HepG2 (cell line): Measurements from ENCODE around the gene CACNA1D. TPM values are rescaled to one million over a fixed set of nuclear protein-coding genes. Genes with fewer than 3 reads are reported as not detected.

Experiments
- ATAC-seq: fragments of 200-7000 bp; cut with Tn5 transposase; 3 replicates; pipeline ENCODE4 v1.9.1; 2020; ENCODE audit warnings: mild to moderate bottlenecking, moderate library complexity
- BruUV-seq: library from RNA; stranded (reverse); fragments of 400-500 nt; replicated peaks from 2 replicates; lab custom pipeline; 2021; lab: Mats Ljungman, UMichigan
- CTCF ChIA-PET: fragments of 300-600 bp; formaldehyde crosslinking; extraction: SDS; loops from one replicate; lab custom pipeline; 2021; ENCODE audit warnings: low total read pairs, inconsistent platforms, low intra/inter-chr PET ratio; lab: Yijun Ruan, JAX
- POLR2A ChIA-PET: fragments of 350-600 bp; sonication (Branson Sonifier 250); formaldehyde crosslinking; loops from one replicate; lab custom pipeline; 2020; ENCODE audit warnings: antibody characterized with exemption, inconsistent platforms; lab: Yijun Ruan, JAX
- DNase-seq: peaks from one replicate; pipeline ENCODE4 v3.0.0-alpha.2; 2015; ENCODE audit warnings: low spot score
- FAIRE-seq: peaks from 3 replicates; lab custom pipeline; 2011; peaks lifted over from hg19 to GRCh38; lab: Jason Lieb, UNC
- H2AFZ ChIP-seq: one replicate; pipeline ENCODE4 v1.6.1; 2011; ENCODE audit warnings: low read length, inconsistent platforms
- H3K27ac ChIP-seq: fragments of 300-600 bp; 3 replicates; pipeline ENCODE4 v1.8.0; 2011; ENCODE audit warnings: mixed run types, mild to moderate bottlenecking, mixed read lengths, low read length, inconsistent platforms; ENCODE audit not compliant: insufficient read depth; ENCODE audit errors: extremely low read length
- H3K27me3 ChIP-seq, 2 experiments: fragments of 200-600 bp in 1 of 2; 2 replicates in 1 of 2; 3 replicates in 1 of 2; pipeline versions ENCODE4 v1.6.0 to v1.8.0; 2011; ENCODE audit warnings: low read length in 2 of 2, mild to moderate bottlenecking in 2 of 2, moderate library complexity in 2 of 2, inconsistent platforms in 1 of 2; ENCODE audit not compliant: insufficient read depth in 2 of 2, control insufficient read depth in 1 of 2
- H3K36me3 ChIP-seq, 2 experiments: fragments of 200-600 bp in 1 of 2; replicated peaks in 1 of 2; 2 replicates in 1 of 2; 3 replicates in 1 of 2; pipeline versions ENCODE4 v1.5.1 to v1.8.0; 2011; ENCODE audit warnings: low read length in 2 of 2, inconsistent platforms in 1 of 2; ENCODE audit not compliant: insufficient read depth in 2 of 2, control insufficient read depth in 1 of 2
- H3K4me1 ChIP-seq: 2 replicates; pipeline ENCODE4 v1.5.1; 2012; ENCODE audit warnings: low read length, inconsistent platforms; ENCODE audit not compliant: insufficient read depth
- H3K4me2 ChIP-seq: 2 replicates; pipeline ENCODE4 v1.6.0; 2011; ENCODE audit warnings: low read depth, low read length, inconsistent platforms
- H3K4me3 ChIP-seq, 3 experiments: fragments of 200-600 bp in 1 of 3; sonication (generic), shearing (Covaris generic) in 1 of 3; replicated peaks in 1 of 3; 2 replicates each; pipeline ENCODE4 v1.5.1; 2011 to 2016; ENCODE audit warnings: low read length in 3 of 3, inconsistent platforms in 2 of 3, low read depth in 2 of 3, mild to moderate bottlenecking in 2 of 3, control low read depth in 1 of 3, mixed read lengths in 1 of 3; ENCODE audit not compliant: insufficient read depth in 1 of 3
- H3K79me2 ChIP-seq: one replicate; pipeline ENCODE4 v1.6.1; 2011; ENCODE audit warnings: low read length, inconsistent platforms; ENCODE audit not compliant: insufficient read depth
- H3K9ac ChIP-seq: 2 replicates; pipeline ENCODE4 v1.6.0; 2011; ENCODE audit warnings: mild to moderate bottlenecking, low read depth, low read length, inconsistent platforms; ENCODE audit not compliant: insufficient read depth
- H3K9me3 ChIP-seq: 2 replicates; pipeline ENCODE4 v1.5.1; 2012; ENCODE audit warnings: mild to moderate bottlenecking, low read length
- H4K20me1 ChIP-seq: 2 replicates; pipeline ENCODE4 v1.6.0; 2011; ENCODE audit warnings: inconsistent platforms, mild to moderate bottlenecking, low read length, moderate library complexity; ENCODE audit not compliant: insufficient read depth
- CENPBD1 ChIP-seq: sonication (generic); formaldehyde crosslinking; IDR thresholded peaks from 2 replicates; pipeline ENCODE4 v1.8.0; 2022; ENCODE audit warnings: missing genetic modification reagents, low read depth, mild to moderate bottlenecking, borderline replicate concordance
- HMGA1 ChIP-seq: sonication (generic); formaldehyde crosslinking; conservative IDR thresholded peaks from 2 replicates; pipeline ENCODE4 v1.4.0; 2020; ENCODE audit warnings: missing genetic modification reagents
- NFE2 ChIP-seq: sonication (generic); formaldehyde crosslinking; IDR thresholded peaks from 2 replicates; pipeline ENCODE4 v1.4.0; 2020; ENCODE audit warnings: missing genetic modification reagents
- NFYC ChIP-seq: IDR thresholded peaks from 2 replicates; pipeline ENCODE4 v1.6.1; 2016; ENCODE audit warnings: missing genetic modification reagents, missing compliant biosample characterization
- RBAK ChIP-seq: sonication (generic); formaldehyde crosslinking; IDR thresholded peaks from 2 replicates; pipeline ENCODE4 v1.5.1; 2020; ENCODE audit warnings: mild to moderate bottlenecking, missing genetic modification reagents
- RBM39 ChIP-seq: fragments of 200-400 bp; formaldehyde crosslinking; IDR thresholded peaks from one replicate; pipeline ENCODE4 v1.6.1; 2018; ENCODE audit warnings: antibody characterized with exemption, mild to moderate bottlenecking, low read depth, low read length; ENCODE audit not compliant: poor library complexity, severe bottlenecking
- THRA ChIP-seq: sonication (generic); formaldehyde crosslinking; IDR thresholded peaks from 2 replicates; pipeline ENCODE4 v1.4.0; 2020; ENCODE audit warnings: missing genetic modification reagents, borderline replicate concordance
- U2AF1 ChIP-seq: fragments of 200-400 bp; formaldehyde crosslinking; optimal IDR thresholded peaks from 2 replicates; pipeline ENCODE3; 2017; ENCODE audit warnings: mild to moderate bottlenecking, low read depth, low read length
- ZBTB8A ChIP-seq: sonication (generic); formaldehyde crosslinking; IDR thresholded peaks from 2 replicates; pipeline ENCODE4 v1.4.0; 2020; ENCODE audit warnings: mild to moderate bottlenecking, low read depth, missing genetic modification reagents, borderline replicate concordance
- ZMYM2 ChIP-seq: sonication (generic); formaldehyde crosslinking; IDR thresholded peaks from 2 replicates; pipeline ENCODE4 v1.8.0; 2022; ENCODE audit warnings: mild to moderate bottlenecking, missing genetic modification reagents
- ZNF354B ChIP-seq: sonication (generic); formaldehyde crosslinking; IDR thresholded peaks from 2 replicates; pipeline ENCODE4 v1.8.0; 2022; ENCODE audit warnings: mild to moderate bottlenecking, missing genetic modification reagents
- ZNF382 ChIP-seq: sonication (generic); formaldehyde crosslinking; IDR thresholded peaks from 2 replicates; pipeline ENCODE4 v1.5.0; 2020; ENCODE audit warnings: missing genetic modification reagents, mild to moderate bottlenecking, borderline replicate concordance
- ZNF558 ChIP-seq: sonication (generic); formaldehyde crosslinking; IDR thresholded peaks from 2 replicates; pipeline ENCODE4 v1.9.0; 2022; ENCODE audit warnings: mild to moderate bottlenecking, missing genetic modification reagents, borderline replicate concordance
- ZNF589 ChIP-seq: sonication (generic); formaldehyde crosslinking; conservative IDR thresholded peaks from 2 replicates; pipeline ENCODE4 v1.8.0; 2022; ENCODE audit warnings: mild to moderate bottlenecking, moderate library complexity, missing genetic modification reagents
- ZNF710 ChIP-seq: sonication (generic); formaldehyde crosslinking; IDR thresholded peaks from 2 replicates; pipeline ENCODE4 v1.5.0; 2020; ENCODE audit warnings: mild to moderate bottlenecking, missing genetic modification reagents, borderline replicate concordance
- ZNF773 ChIP-seq: sonication (generic); formaldehyde crosslinking; IDR thresholded peaks from 2 replicates; pipeline ENCODE4 v1.4.0; 2020; ENCODE audit warnings: missing genetic modification reagents, borderline replicate concordance
- ZNF816 ChIP-seq: sonication (generic); formaldehyde crosslinking; IDR thresholded peaks from 2 replicates; pipeline ENCODE4 v1.8.0; 2022; ENCODE audit warnings: missing genetic modification reagents, mild to moderate bottlenecking, borderline replicate concordance
- WGBS: methylation state at CpG from one replicate; pipeline ENCODE4 v1.1.6; 2017; ENCODE audit warnings: low lambda C conversion rate; 5-methylcytosine and 5-hydroxymethylcytosine counted together
- in situ Hi-C: cut with HindIII; loops from 2 replicates; pipeline ENCODE4 v1.10.0; 2017; ENCODE audit warnings: low pct_unique_long_range_greater_than_20kb; ENCODE audit not compliant: extremely low pct_ligation_motif_present
- intact Hi-C: fragments of 100-400 bp; cut with micrococcal nuclease; formaldehyde crosslinking; loops from one replicate; pipeline ENCODE4 v1.10.0; 2022; ENCODE audit not compliant: unreplicated experiment
- polyA plus RNA-seq, 8 experiments: library from polyadenylated mRNA; depleted of rRNA in 3 of 8; stranded (reverse) in 7 of 8; unstranded in 1 of 8; fragments of >200 nt; fragmentation: Illumina TruSeq in 4 of 8; extraction: Trizol in 4 of 8; gene quantifications; 2 replicates each; pipeline versions ENCODE4 v1.2.1 to v1.2.3, GENCODE V29; 2011 to 2016; ENCODE audit warnings: low read depth in 4 of 8, missing spikeins in 1 of 8, mixed read lengths in 1 of 8; ENCODE audit not compliant: insufficient read depth in 1 of 8
- total RNA-seq, 5 experiments: library from RNA; depleted of rRNA; stranded (reverse); fragments of >200 nt; fragmentation: Illumina TruSeq; extraction: Trizol; gene quantifications; 2 replicates each; pipeline ENCODE4 v1.2.3, GENCODE V29; 2016; ENCODE audit warnings: low read depth in 1 of 5

The CACNA1D gene
- total and polyA plus RNA-seq, 2 of the 13 experiments (the other 11 are each of a cell fraction or from before 2014, with no cell fraction given) = 0.26 to 0.38 TPM

GRCh38 chr3:53802256-53802880, 308.0 kb downstream of the CACNA1D start:
- CTCF ChIA-PET = no interaction called here
- no peak for FAIRE-seq
- no peaks in the 10 kb centered on the region for H3K9me3 ChIP-seq

More at GRCh38 chr3:53802256-53802880, 308.0 kb downstream of the CACNA1D start:
- DNase-seq = no peak
- WGBS = 71% methylated on average over 7 of the region's 8 CpGs
- Histone ChIP-seq H3K79me2 (no peaks in the 10 kb centered on the region), H3K27ac (no peak overlapping the region), H3K4me3 (no peak overlapping the region), H3K27me3 (no peaks in the 10 kb centered on the region; a peak in 1 of 5 replicates), H3K4me1 (peaks cover 14% of the 10 kb centered on the region), H3K9ac (no peak overlapping the region), H2AFZ (no peak overlapping the region), H3K36me3 (no peaks in the 10 kb centered on the region), H3K4me2 (no peak overlapping the region), H4K20me1 (no peaks in the 10 kb centered on the region)
- no peak for ATAC-seq
- in situ Hi-C loops (no loop called here), intact Hi-C loops (no loop called here)
- POLR2A ChIA-PET = no interaction called here
- BruUV-seq = no TSS peak
- no peak for TF ChIP-seq ZBTB8A (CRISPR knock-in tag)
- TF ChIP-seq ZNF710 (CRISPR knock-in tag) = no peak
- TF ChIP-seq RBAK (CRISPR knock-in tag) = no peak
- TF ChIP-seq ZNF558 (CRISPR knock-in tag) = no peak
- TF ChIP-seq HMGA1 (CRISPR knock-in tag) = no peak
- TF ChIP-seq ZNF382 (CRISPR knock-in tag) = no peak
- no peak for TF ChIP-seq ZNF589
- TF ChIP-seq NFYC (CRISPR knock-in tag) = no peak
- no peak for TF ChIP-seq ZNF816 (CRISPR knock-in tag)
- TF ChIP-seq THRA (CRISPR knock-in tag) = no peak
- TF ChIP-seq RBM39 = no peak
- TF ChIP-seq ZNF773 (CRISPR knock-in tag) = no peak
- no peak for TF ChIP-seq U2AF1
- TF ChIP-seq ZMYM2 (CRISPR knock-in tag) = no peak
- no peak for TF ChIP-seq NFE2 (CRISPR knock-in tag)
- TF ChIP-seq ZNF354B (CRISPR knock-in tag) = no peak
- no peak for TF ChIP-seq CENPBD1
